NCI-H2029 (cell line): ENCODE measurements around the gene GNL1.
"Not testable (repeated sequence)": the region's sequence is repeated elsewhere in the genome, so short reads cannot be mapped to it uniquely, and the experiment has no call there.

Source experiments
- DNase-seq: peaks from one replicate; lab custom pipeline; 2025; lab: John Stamatoyannopoulos, UW

GNL1 gene

DNA sequence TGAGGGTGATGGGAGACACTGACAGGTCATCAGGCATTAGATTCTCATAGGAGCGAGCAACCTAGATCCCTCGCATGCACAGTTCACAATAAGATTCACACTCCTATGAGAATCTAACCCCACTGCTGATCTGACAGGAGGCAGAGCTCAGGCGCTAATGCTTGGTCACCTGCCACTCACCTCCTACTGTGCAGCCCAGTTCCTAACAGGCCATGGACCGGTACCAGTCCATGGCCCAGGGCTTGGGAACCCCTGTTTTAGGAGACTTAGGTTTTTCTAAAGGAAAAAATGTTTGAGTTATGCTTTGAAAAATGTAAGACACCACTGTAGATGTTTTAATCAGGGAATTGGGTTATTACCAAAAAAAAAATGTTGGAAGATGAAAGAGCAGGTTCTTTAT lies 60.3 kb downstream of the GNL1 start:
- DNase-seq: no peak

DNA sequence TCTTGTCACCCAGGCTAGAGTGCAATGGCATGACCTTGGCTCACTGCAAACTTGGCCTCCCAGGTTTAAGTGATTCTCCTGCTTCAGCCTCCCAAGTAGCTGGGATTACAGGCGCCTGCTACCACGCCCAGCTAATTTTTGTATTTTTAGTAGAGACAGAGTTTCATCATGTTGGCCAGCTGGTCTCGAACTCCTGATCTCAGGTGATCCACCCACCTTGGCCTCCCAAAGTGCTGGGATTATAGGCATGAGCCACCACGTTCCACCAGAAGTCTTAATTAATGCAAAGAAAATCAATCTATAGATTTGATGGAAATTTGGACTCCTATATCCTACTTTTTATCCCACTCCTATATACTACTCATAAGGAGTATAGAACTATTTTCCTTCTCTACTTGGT lies 61.2 kb downstream of the GNL1 start:
- not testable (repeated sequence) for DNase-seq

DNA sequence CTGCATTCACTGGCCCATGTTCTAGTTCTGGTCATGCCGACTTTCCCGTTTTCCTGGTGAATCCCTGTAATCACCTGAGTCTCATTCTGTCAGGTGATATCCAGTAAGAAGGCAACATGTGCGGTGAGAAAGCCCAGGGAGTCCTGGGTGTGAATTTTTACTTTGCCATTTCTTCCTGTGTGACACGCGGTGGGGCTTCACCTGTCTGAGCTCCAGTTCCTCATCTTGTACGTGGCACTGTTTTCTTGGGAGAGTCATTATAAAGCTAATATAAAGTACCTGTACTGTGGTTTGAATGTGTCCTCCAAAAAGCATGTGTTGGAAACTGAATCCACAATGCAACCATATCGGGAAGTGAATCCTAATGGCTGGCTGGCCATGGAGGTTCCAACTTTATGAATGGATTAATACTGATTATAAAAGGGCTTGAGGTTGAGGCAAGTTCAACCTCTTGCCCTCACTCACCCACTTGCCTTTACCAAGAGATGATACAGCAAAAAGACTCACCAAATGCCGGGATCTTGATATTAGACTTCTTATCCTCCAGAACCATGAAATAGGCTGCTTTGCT lies 61.9 kb downstream of the GNL1 start:
- DNase-seq: no peak

DNA sequence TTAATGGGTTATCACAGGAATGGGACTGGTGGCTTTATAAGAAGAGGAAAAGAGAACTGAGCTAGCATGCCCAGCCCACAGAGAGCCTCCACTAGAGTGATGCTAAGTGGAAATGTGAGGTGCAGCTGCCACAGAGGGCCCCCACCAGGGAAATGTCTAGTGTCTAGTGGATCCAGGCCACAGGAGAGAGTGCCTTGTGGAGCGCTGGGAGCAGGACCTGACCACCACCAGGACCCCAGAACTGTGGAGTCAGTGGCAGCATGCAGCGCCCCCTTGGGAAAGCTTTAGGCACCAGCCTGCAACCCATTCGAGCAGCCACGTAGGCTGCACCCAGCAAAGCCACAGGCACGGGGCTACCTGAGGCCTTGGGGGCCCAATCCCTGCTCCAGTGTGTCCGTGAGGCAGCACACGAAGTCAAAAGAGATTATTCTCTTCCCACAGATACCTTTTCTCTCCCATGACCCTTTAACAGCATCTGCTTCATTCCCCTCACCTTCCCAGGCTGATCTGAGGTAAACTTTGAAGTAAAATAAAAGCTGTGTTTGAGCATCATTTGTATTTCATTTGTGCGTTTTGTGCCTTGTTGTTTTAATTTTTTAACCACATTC lies 62.5 kb downstream of the GNL1 start:
- DNase-seq: no peak

DNA sequence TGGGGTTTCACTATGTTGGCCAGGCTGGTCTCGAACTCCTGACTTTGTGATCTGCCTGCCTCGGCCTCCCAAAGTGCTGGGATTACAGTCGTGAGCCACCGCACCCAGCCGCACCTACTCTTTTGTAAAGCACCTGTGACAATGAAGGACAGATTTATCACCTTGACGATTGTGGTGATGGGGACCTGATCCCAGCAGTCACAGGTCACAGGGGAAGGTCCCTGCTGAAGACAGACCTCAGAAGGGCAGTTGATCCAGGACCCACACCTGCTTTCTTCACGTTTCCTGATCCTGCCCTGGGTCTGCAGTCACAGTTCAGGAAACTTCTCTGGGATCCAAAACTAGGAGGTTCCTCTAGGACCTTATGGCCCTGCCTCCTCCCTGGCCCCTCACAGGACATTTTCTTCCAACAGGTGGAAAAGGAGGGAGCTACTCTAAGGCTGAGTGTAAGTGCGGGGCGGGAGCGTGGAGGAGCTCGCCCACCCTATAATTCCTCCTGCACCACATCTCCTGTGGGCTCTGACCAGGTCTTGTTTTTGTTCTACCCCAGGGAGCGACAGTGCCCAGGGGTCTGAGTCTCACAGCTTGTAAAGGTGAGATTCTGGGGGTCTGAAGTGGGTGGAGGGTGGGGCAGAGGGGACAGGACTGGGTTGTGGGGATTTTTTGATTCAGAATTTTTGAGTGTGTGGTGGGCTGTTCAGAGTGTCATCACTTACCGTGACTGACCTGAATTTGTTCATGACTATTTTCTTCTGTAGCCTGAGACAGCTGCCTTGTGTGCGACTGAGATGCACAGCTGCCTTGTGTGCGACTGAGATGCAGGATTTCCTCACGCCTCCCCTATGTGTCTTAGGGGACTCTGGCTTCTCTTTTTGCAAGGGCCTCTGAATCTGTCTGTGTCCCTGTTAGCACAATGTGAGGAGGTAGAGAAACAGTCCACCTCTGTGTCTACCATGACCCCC lies 64.0 kb downstream of the GNL1 start:
- no peak for DNase-seq
